Measurements from ENCODE around the gene FFAR4. TPM values are rescaled to one million over a fixed set of nuclear protein-coding genes. Genes with fewer than 3 reads are reported as not detected.
"Not testable (repeated sequence)": the region's sequence is repeated elsewhere in the genome, so short reads cannot be mapped to it uniquely, and the experiment has no call there.

FFAR4 gene
- total RNA-seq, 2 experiments from 2014 or later, result not detected

GRCh38 chr10:93541402-93542357 is 24.8 kb upstream of the FFAR4 start:
- H3K4me3 Mint-ChIP-seq, result no peak overlapping the region
- peaks cover 24% of the 10 kb centered on the region for H3K27me3 Mint-ChIP-seq
- intact Hi-C loops (cut with DNase I, micrococcal nuclease), result no loop called here
- no peaks in the 10 kb centered on the region for H3K9me3 ChIP-seq (ENCODE audit: control insufficient read depth in 1 of 2, insufficient read depth in 1 of 2, low read length in 2 of 2)
- H3K36me3 Mint-ChIP-seq (ENCODE audit: low read depth), result no peaks in the 10 kb centered on the region
- H3K4me3 ChIP-seq (ENCODE audit: low read length), result no peak overlapping the region
- H3K4me1 ChIP-seq (ENCODE audit: insufficient read depth, low read length), result peaks cover 7% of the 10 kb centered on the region
- TF ChIP-seq CTCF (IDR thresholded peaks at IDR 0.05), result peak; percentile 36
- POLR2A ChIA-PET, result no interaction called here
- no peak for ATAC-seq (ENCODE audit: poor library complexity)
- DNase-seq, result peak in 6 of 14 experiments; percentile 4 to 42 (median 16)
- no peaks in the 10 kb centered on the region for H3K27me3 ChIP-seq (ENCODE audit: control insufficient read depth in 1 of 2, insufficient read depth in 2 of 2, low read length in 2 of 2)
- no peaks in the 10 kb centered on the region for H3K4me1 Mint-ChIP-seq (ENCODE audit: low read depth)
- no peak overlapping the region for H3K27ac ChIP-seq (ENCODE audit: low read depth in 1 of 2, low read length in 2 of 2)
- no peaks in the 10 kb centered on the region for H3K36me3 ChIP-seq (ENCODE audit: insufficient read depth, low read length)
- CTCF ChIA-PET, result no interaction called here
- H3K27ac Mint-ChIP-seq, result no peak overlapping the region
- no peaks in the 10 kb centered on the region for H3K9me3 Mint-ChIP-seq

GRCh38 chr10:93542358-93542791 is 24.1 kb upstream of the FFAR4 start:
- H3K27ac ChIP-seq (ENCODE audit: low read depth in 1 of 2, low read length in 2 of 2), result no peak overlapping the region
- H3K4me1 Mint-ChIP-seq (ENCODE audit: low read depth), result no peaks in the 10 kb centered on the region
- no peak for ATAC-seq (ENCODE audit: poor library complexity)
- no peaks in the 10 kb centered on the region for H3K36me3 ChIP-seq (ENCODE audit: insufficient read depth, low read length)
- H3K4me1 ChIP-seq (ENCODE audit: insufficient read depth, low read length), result peaks cover 7% of the 10 kb centered on the region
- no peaks in the 10 kb centered on the region for H3K9me3 ChIP-seq (ENCODE audit: control insufficient read depth in 1 of 2, insufficient read depth in 1 of 2, low read length in 2 of 2)
- no peak overlapping the region for H3K27ac Mint-ChIP-seq
- H3K27me3 ChIP-seq (ENCODE audit: control insufficient read depth in 1 of 2, insufficient read depth in 2 of 2, low read length in 2 of 2), result peaks cover 0 to 2% of the 10 kb centered on the region in 2 experiments
- no peaks in the 10 kb centered on the region for H3K9me3 Mint-ChIP-seq
- intact Hi-C loops (cut with DNase I, micrococcal nuclease), result no loop called here
- peaks cover 23% of the 10 kb centered on the region for H3K27me3 Mint-ChIP-seq
- no peak overlapping the region for H3K4me3 ChIP-seq (ENCODE audit: low read length)
- no peak for DNase-seq
- CTCF ChIA-PET, result no interaction called here
- no peaks in the 10 kb centered on the region for H3K36me3 Mint-ChIP-seq (ENCODE audit: low read depth)
- POLR2A ChIA-PET, result no interaction called here
- TF ChIP-seq CTCF (IDR thresholded peaks at IDR 0.05), result peak; percentile 7
- H3K4me3 Mint-ChIP-seq, result no peak overlapping the region

GRCh38 chr10:93546995-93547394 is 19.5 kb upstream of the FFAR4 start:
- H3K4me1 ChIP-seq (ENCODE audit: insufficient read depth, low read length); H3K36me3 Mint-ChIP-seq (ENCODE audit: low read depth); CTCF ChIA-PET; ATAC-seq (ENCODE audit: poor library complexity); H3K27me3 Mint-ChIP-seq; H3K27ac Mint-ChIP-seq; H3K36me3 ChIP-seq (ENCODE audit: insufficient read depth, low read length); DNase-seq; H3K4me3 ChIP-seq (ENCODE audit: low read length); POLR2A ChIA-PET; H3K9me3 Mint-ChIP-seq; H3K27me3 ChIP-seq (ENCODE audit: control insufficient read depth in 1 of 2, insufficient read depth in 2 of 2, low read length in 2 of 2); H3K27ac ChIP-seq (ENCODE audit: low read depth in 1 of 2, low read length in 2 of 2); H3K4me1 Mint-ChIP-seq (ENCODE audit: low read depth); H3K4me3 Mint-ChIP-seq; intact Hi-C loops (cut with DNase I, micrococcal nuclease); H3K9me3 ChIP-seq (ENCODE audit: control insufficient read depth in 1 of 2, insufficient read depth in 1 of 2, low read length in 2 of 2): not testable (repeated sequence)
